Kidney epithelial cell (primary cell): ENCODE data around the gene SPECC1. TPM values are rescaled to one million over a fixed set of nuclear protein-coding genes. Genes with fewer than 3 reads are reported as not detected.

Experiments used
- DNase-seq: peaks from one replicate; pipeline ENCODE4 v3.0.0-alpha.2; 2010; ENCODE audit warnings: low read depth
- H3K27me3 ChIP-seq: 2 replicates; pipeline ENCODE4 v1.6.0; 2011; ENCODE audit warnings: low read length; ENCODE audit not compliant: control insufficient read depth, insufficient read depth
- H3K36me3 ChIP-seq: 2 replicates; pipeline ENCODE4 v1.5.1; 2011; ENCODE audit warnings: low read length; ENCODE audit not compliant: control insufficient read depth, insufficient read depth
- H3K4me3 ChIP-seq: 2 replicates; pipeline ENCODE4 v1.5.1; 2011; ENCODE audit warnings: low read depth, mild to moderate bottlenecking, control low read depth, low read length
- CTCF ChIP-seq: IDR thresholded peaks from 2 replicates; pipeline ENCODE4 v1.5.1; 2011; ENCODE audit warnings: mild to moderate bottlenecking, moderate library complexity, low read length, control low read depth, inconsistent platforms; ENCODE audit not compliant: insufficient read depth, poor library complexity, severe bottlenecking
- total RNA-seq: library from RNA; depleted of rRNA; stranded (reverse); fragments of >200 nt; gene quantifications from 2 replicates; pipeline ENCODE4 v1.2.3, GENCODE V29; 2015

The SPECC1 gene
- total RNA-seq, 1 donor from 2014 or later, result 62.3 TPM

DNA sequence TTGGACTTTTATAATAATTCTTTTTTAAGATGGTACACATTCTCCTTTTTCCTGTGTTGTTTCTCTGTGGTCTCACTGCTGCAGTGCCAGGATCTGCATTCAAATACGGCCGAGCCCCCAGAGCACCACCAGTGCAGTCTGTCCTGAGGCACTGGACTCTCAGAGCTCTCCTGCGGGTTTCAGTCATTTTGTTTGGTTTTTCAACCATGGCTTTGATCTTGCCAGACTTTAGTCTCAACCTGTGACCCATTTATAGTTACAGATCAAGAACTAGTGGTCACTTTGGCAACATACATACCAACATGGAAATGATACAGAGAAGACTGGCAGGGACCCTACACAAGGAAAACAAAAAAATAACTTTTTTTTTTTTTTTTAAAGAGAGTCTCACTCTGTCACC lies 280.8 kb downstream of the SPECC1 start:
- H3K27me3 ChIP-seq, result no peaks in the 10 kb centered on the region
- H3K4me3 ChIP-seq, result no peak overlapping the region
- DNase-seq, result no peak
- no peaks in the 10 kb centered on the region for H3K36me3 ChIP-seq
- no peak for TF ChIP-seq CTCF

- Histone ChIP-seq H3K27me3 (no peaks in the 10 kb centered on the region), H3K4me3 (no peak overlapping the region), H3K36me3 (no peaks in the 10 kb centered on the region)
- TF ChIP-seq CTCF, result no peak
- no peak for DNase-seq
Measured at GRCh38 chr17:20291853-20292252, 282.7 kb downstream of the SPECC1 start.

DNA sequence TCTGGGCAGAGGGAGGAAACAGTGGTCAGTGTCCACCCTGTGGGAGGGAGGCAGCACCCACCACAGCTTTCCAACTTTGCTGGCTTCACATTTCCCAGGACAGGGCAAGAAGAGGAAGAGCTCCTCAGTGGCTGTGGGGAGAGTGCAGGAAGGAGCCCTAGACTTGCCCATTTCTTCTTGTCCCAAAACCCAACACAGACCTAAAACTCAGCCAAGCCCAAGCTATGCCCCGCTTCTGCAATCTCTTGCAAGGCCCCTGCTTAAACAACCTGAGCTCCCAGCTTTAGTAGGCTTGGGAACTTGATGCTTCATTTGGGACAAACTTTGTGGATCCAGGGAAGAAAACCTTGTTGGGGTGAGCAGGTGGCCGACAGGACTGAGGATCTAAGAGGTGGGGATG lies 284.3 kb downstream of the SPECC1 start:
- H3K4me3 ChIP-seq, result no peak overlapping the region
- no peak for DNase-seq
- no peak for TF ChIP-seq CTCF
- H3K36me3 ChIP-seq, result no peaks in the 10 kb centered on the region
- H3K27me3 ChIP-seq, result no peaks in the 10 kb centered on the region

GRCh38 chr17:20294120-20294519 lies 285.0 kb downstream of the SPECC1 start:
- Histone ChIP-seq H3K4me3 (no peak overlapping the region), H3K27me3 (no peaks in the 10 kb centered on the region), H3K36me3 (no peaks in the 10 kb centered on the region)
- TF ChIP-seq CTCF, result no peak
- DNase-seq, result no peak

GRCh38 chr17:20299013-20299412 lies 289.9 kb downstream of the SPECC1 start:
- no peaks in the 10 kb centered on the region for H3K27me3 ChIP-seq
- no peak for DNase-seq
- H3K36me3 ChIP-seq, result no peaks in the 10 kb centered on the region
- H3K4me3 ChIP-seq, result no peak overlapping the region
- no peak for TF ChIP-seq CTCF

GRCh38 chr17:20300436-20300934 lies 291.3 kb downstream of the SPECC1 start:
- H3K4me3 ChIP-seq, result no peak overlapping the region
- no peaks in the 10 kb centered on the region for H3K27me3 ChIP-seq
- DNase-seq, result no peak
- no peaks in the 10 kb centered on the region for H3K36me3 ChIP-seq
- TF ChIP-seq CTCF, result no peak
